ENCODE measurements around the gene TMEM263. TPM values are rescaled to one million over a fixed set of nuclear protein-coding genes. Genes with fewer than 3 reads are reported as not detected.

The TMEM263 gene
- total and polyA plus RNA-seq, 9 of the 15 experiments (the other 6 are each of a cell fraction or from before 2014, with no cell fraction given): 12.6 to 36.7 (median 24.4) TPM

GRCh38 chr12:106985479-106985878 is 29.8 kb downstream of the TMEM263 start:
- peak; percentile 48 for ATAC-seq
- TF ChIP-seq EHMT2 (IDR thresholded peaks at IDR 0.05) (no peak), HMBOX1 (IDR thresholded peaks at IDR 0.05) (no peak), ZNF584 (CRISPR knock-in tag; IDR thresholded peaks at IDR 0.05; ENCODE audit: low read depth) (no peak), PPARD (CRISPR knock-in tag; IDR thresholded peaks at IDR 0.05) (no peak), TAL1 (IDR thresholded peaks at IDR 0.05) (no peak), HDGF (IDR thresholded peaks at IDR 0.05) (peak; percentile 31; the same call in 1 of the 2 replicates), ETV1 (tag; conservative IDR thresholded peaks at IDR 0.05; ENCODE audit: low read depth) (no peak), E2F5 (CRISPR knock-in tag; IDR thresholded peaks at IDR 0.05) (no peak), FOXM1 (IDR thresholded peaks at IDR 0.05; ENCODE audit: low read depth) (no peak), FOXM1 (CRISPR knock-in tag; IDR thresholded peaks at IDR 0.05; ENCODE audit: low read depth) (no peak), SAP30 (IDR thresholded peaks at IDR 0.05; ENCODE audit: borderline replicate concordance, insufficient read depth, low read depth, low read length, poor library complexity, severe bottlenecking) (no peak)
- TF ChIP-seq, protein P1, sequence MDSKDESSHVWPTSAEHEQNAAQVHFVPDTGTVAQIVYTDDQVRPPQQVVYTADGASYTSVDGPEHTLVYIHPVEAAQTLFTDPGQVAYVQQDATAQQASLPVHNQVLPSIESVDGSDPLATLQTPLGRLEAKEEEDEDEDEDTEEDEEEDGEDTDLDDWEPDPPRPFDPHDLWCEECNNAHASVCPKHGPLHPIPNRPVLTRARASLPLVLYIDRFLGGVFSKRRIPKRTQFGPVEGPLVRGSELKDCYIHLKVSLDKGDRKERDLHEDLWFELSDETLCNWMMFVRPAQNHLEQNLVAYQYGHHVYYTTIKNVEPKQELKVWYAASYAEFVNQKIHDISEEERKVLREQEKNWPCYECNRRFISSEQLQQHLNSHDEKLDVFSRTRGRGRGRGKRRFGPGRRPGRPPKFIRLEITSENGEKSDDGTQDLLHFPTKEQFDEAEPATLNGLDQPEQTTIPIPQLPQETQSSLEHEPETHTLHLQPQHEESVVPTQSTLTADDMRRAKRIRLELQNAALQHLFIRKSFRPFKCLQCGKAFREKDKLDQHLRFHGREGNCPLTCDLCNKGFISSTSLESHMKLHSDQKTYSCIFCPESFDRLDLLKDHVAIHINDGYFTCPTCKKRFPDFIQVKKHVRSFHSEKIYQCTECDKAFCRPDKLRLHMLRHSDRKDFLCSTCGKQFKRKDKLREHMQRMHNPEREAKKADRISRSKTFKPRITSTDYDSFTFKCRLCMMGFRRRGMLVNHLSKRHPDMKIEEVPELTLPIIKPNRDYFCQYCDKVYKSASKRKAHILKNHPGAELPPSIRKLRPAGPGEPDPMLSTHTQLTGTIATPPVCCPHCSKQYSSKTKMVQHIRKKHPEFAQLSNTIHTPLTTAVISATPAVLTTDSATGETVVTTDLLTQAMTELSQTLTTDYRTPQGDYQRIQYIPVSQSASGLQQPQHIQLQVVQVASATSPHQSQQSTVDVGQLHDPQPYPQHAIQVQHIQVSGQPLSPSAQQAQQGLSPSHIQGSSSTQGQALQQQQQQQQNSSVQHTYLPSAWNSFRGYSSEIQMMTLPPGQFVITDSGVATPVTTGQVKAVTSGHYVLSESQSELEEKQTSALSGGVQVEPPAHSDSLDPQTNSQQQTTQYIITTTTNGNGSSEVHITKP (IDR thresholded peaks at IDR 0.05; ENCODE audit: partially characterized antibody): no peak
- TF ChIP-seq, protein P2, sequence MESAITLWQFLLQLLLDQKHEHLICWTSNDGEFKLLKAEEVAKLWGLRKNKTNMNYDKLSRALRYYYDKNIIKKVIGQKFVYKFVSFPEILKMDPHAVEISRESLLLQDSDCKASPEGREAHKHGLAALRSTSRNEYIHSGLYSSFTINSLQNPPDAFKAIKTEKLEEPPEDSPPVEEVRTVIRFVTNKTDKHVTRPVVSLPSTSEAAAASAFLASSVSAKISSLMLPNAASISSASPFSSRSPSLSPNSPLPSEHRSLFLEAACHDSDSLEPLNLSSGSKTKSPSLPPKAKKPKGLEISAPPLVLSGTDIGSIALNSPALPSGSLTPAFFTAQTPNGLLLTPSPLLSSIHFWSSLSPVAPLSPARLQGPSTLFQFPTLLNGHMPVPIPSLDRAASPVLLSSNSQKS (CRISPR knock-in tag; IDR thresholded peaks at IDR 0.05): no peak

More at GRCh38 chr12:106985479-106985878, 29.8 kb downstream of the TMEM263 start:
- BruUV-seq (replicated peaks): no TSS peak
- in situ Hi-C loops (cut with MboI) (no loop called here), intact Hi-C loops (cut with micrococcal nuclease) (loop anchor here (5.0 kb wide), 1 partner anchor 92 kb away; no protein-coding TSS in a partner anchor)
- POLR2A ChIA-PET: interaction anchor here (1.2 to 4.0 kb wide), 2 partner anchors 10 to 109 kb away, joined by 3 to 18 read pairs; no protein-coding TSS in a partner anchor
- H3K9me1 ChIP-seq (ENCODE audit: control insufficient read depth, insufficient read depth, low read length): no peaks in the 10 kb centered on the region
- DNase-seq (ENCODE audit: extremely low read depth in 1 of 4, low spot score in 3 of 4) (peak in 3 of 4 experiments; percentile 22 to 61 (median 34)), FAIRE-seq (peak; percentile 71)
- peaks cover 19 to 25% of the 10 kb centered on the region in 2 experiments for H3K4me1 ChIP-seq (replicated peaks in 1 of 2; ENCODE audit: control insufficient read depth in 2 of 2, insufficient read depth in 2 of 2, low read length in 2 of 2)
- peak overlapping the region; percentile 79 to 97 for H3K9ac ChIP-seq (ENCODE audit: insufficient read depth in 1 of 2, low read depth in 2 of 2, low read length in 2 of 2)
- peaks cover 39% of the 10 kb centered on the region for H3K36me3 ChIP-seq (ENCODE audit: control insufficient read depth, insufficient read depth, low read length)
- peaks cover 38% of the 10 kb centered on the region for H3K79me2 ChIP-seq (ENCODE audit: control insufficient read depth, insufficient read depth, low read length)
- H3K9me3 ChIP-seq (replicated peaks; ENCODE audit: control insufficient read depth, insufficient read depth, low read depth, low read length): peaks cover 5% of the 10 kb centered on the region; the same call in 1 of the 2 replicates
- H3K27ac ChIP-seq (ENCODE audit: extremely low read depth, low read depth, low read length): peak overlapping the region; percentile 85
- H3K27me3 ChIP-seq (ENCODE audit: control insufficient read depth in 2 of 2, insufficient read depth in 2 of 2, low read length in 2 of 2): no peaks in the 10 kb centered on the region
- peak overlapping the region; percentile 64 for H3K4me3 ChIP-seq
- H3K4me2 ChIP-seq (ENCODE audit: insufficient read depth, low read length): peak overlapping the region; percentile 91
- H4K20me1 ChIP-seq (replicated peaks; ENCODE audit: control insufficient read depth, insufficient read depth, low read length): no peaks in the 10 kb centered on the region
- peak overlapping the region; percentile 28 for H2AFZ ChIP-seq (ENCODE audit: low read depth, low read length)
- WGBS (ENCODE audit: insufficient coverage, low coverage, missing lambda C conversion rate): 11% methylated on average over 5 of the region's 5 CpGs
- CTCF ChIA-PET (ENCODE audit: low intra/inter-chr PET ratio): no interaction called here
